ENCODE data around the gene CHODL. TPM values are rescaled to one million over a fixed set of nuclear protein-coding genes. Genes with fewer than 3 reads are reported as not detected.
A peak's percentile ranks its signal among the peaks of the same experiment; 100 is the strongest.

The CHODL gene
- total RNA-seq, 1 experiment from 2014 or later = 3.1 TPM

GRCh38 chr21:18269856-18270255 is 25.2 kb downstream of the CHODL start:
- peaks cover 9% of the 10 kb centered on the region for H3K36me3 Mint-ChIP-seq
- H3K4me3 Mint-ChIP-seq = no peak overlapping the region
- no peak overlapping the region for H3K27ac Mint-ChIP-seq
- ChIA-PET CTCF (no interaction called here), POLR2A (no interaction called here)
- ATAC-seq = no peak
- no peaks in the 10 kb centered on the region for H3K27me3 Mint-ChIP-seq (ENCODE audit: low read depth)
- H3K4me1 Mint-ChIP-seq = no peaks in the 10 kb centered on the region
- H3K9me3 Mint-ChIP-seq = peaks cover 23% of the 10 kb centered on the region
- TF ChIP-seq ETV6 (CRISPR knock-in tag; IDR thresholded peaks at IDR 0.05) (no peak), HMGA2 (CRISPR knock-in tag; IDR thresholded peaks at IDR 0.05) (peak; percentile 21; the same call in 1 of the 2 replicates)
- DNase-seq (ENCODE audit: low spot score) = no peak

DNA sequence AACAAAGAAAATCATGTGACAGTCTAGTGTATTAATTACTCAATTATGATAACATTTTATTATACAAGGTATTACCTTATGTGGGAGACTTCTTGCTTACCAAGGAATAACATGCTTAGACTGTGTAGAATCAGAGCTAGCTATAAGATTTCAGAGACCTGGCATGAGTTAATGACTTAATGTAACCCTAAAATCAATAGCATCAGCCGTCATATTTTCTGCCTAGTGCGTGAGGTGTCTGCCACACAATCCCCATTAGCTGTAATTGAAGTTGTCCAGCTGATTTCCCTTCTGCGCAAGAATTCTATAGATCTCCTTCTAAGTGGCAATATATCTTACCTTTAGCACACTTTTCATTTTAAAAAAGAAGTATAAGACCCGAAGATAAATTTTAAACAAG is 28.8 kb downstream of the CHODL start:
- H3K27ac Mint-ChIP-seq = no peak overlapping the region
- H3K4me1 Mint-ChIP-seq = no peaks in the 10 kb centered on the region
- no peaks in the 10 kb centered on the region for H3K27me3 Mint-ChIP-seq (ENCODE audit: low read depth)
- POLR2A ChIA-PET = no interaction called here
- H3K9me3 Mint-ChIP-seq = peaks cover 6% of the 10 kb centered on the region
- ATAC-seq (no peak), DNase-seq (ENCODE audit: low spot score) (no peak)
- CTCF ChIA-PET = no interaction called here
- peaks cover 5% of the 10 kb centered on the region for H3K36me3 Mint-ChIP-seq
- no peak overlapping the region for H3K4me3 Mint-ChIP-seq
- no peak for TF ChIP-seq ZNF423 (CRISPR knock-in tag; IDR thresholded peaks at IDR 0.05)
- TF ChIP-seq NFATC4 (CRISPR knock-in tag; IDR thresholded peaks at IDR 0.05) = no peak

GRCh38 chr21:18274370-18274769 is 29.7 kb downstream of the CHODL start:
- Mint-ChIP-seq H3K27ac (no peak overlapping the region), H3K4me1 (no peaks in the 10 kb centered on the region), H3K4me3 (no peak overlapping the region), H3K27me3 (ENCODE audit: low read depth) (no peaks in the 10 kb centered on the region), H3K9me3 (peaks cover 4% of the 10 kb centered on the region), H3K36me3 (no peaks in the 10 kb centered on the region)
- CTCF ChIA-PET = no interaction called here
- POLR2A ChIA-PET = no interaction called here
- ATAC-seq (no peak), DNase-seq (ENCODE audit: low spot score) (no peak)
- TF ChIP-seq NR3C1 (CRISPR knock-in tag; conservative IDR thresholded peaks at IDR 0.05; ENCODE audit: low read depth) = no peak
- TF ChIP-seq ZBTB21 (CRISPR knock-in tag; IDR thresholded peaks at IDR 0.05; ENCODE audit: borderline replicate concordance) = no peak
- TF ChIP-seq SMAD3 (CRISPR knock-in tag; IDR thresholded peaks at IDR 0.05; ENCODE audit: borderline replicate concordance) = no peak
- TF ChIP-seq GTF2I (CRISPR knock-in tag; conservative IDR thresholded peaks at IDR 0.05) = no peak
- TF ChIP-seq JUN (CRISPR knock-in tag; IDR thresholded peaks at IDR 0.05) = no peak
- no peak for TF ChIP-seq HMGXB4 (CRISPR knock-in tag; IDR thresholded peaks at IDR 0.05)
- TF ChIP-seq FOXP4 (CRISPR knock-in tag; IDR thresholded peaks at IDR 0.05) = no peak
- no peak for TF ChIP-seq CBFB (CRISPR knock-in tag; IDR thresholded peaks at IDR 0.05; ENCODE audit: low read depth)
- no peak for TF ChIP-seq GRHL2 (CRISPR knock-in tag; IDR thresholded peaks at IDR 0.05; ENCODE audit: insufficient replicate concordance, severe bottlenecking)
- no peak for TF ChIP-seq CTCF (IDR thresholded peaks at IDR 0.05)
- TF ChIP-seq, protein P1, sequence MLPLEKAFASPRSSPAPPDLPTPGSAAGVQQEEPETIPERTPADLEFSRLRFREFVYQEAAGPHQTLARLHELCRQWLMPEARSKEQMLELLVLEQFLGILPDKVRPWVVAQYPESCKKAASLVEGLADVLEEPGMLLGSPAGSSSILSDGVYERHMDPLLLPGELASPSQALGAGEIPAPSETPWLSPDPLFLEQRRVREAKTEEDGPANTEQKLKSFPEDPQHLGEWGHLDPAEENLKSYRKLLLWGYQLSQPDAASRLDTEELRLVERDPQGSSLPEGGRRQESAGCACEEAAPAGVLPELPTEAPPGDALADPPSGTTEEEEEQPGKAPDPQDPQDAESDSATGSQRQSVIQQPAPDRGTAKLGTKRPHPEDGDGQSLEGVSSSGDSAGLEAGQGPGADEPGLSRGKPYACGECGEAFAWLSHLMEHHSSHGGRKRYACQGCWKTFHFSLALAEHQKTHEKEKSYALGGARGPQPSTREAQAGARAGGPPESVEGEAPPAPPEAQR (CRISPR knock-in tag; IDR thresholded peaks at IDR 0.05) = no peak
- TF ChIP-seq ELF4 (CRISPR knock-in tag; IDR thresholded peaks at IDR 0.05; ENCODE audit: low read depth) = no peak
- TF ChIP-seq ZNF671 (CRISPR knock-in tag; IDR thresholded peaks at IDR 0.05) = no peak
- TF ChIP-seq ZNF232 (CRISPR knock-in tag; IDR thresholded peaks at IDR 0.05) = no peak
- no peak for TF ChIP-seq NR2C2 (CRISPR knock-in tag; IDR thresholded peaks at IDR 0.05)
- no peak for TF ChIP-seq ARID4B (CRISPR knock-in tag; IDR thresholded peaks at IDR 0.05; ENCODE audit: borderline replicate concordance)

All from WTC11 (cell line).